A549 (cell line): Measurements from ENCODE around the gene OR5B2.

Experiments
- CBX8 ChIP-seq: fragments of 200-600 bp; sonication (generic); IDR thresholded peaks from 2 replicates; pipeline ENCODE4 v1.6.1; 2016
- CEBPB ChIP-seq, 2 experiments: fragments of >200 bp in 1 of 2; sonication (Bioruptor Twin) in 1 of 2; formaldehyde crosslinking in 1 of 2; IDR thresholded peaks; 2 replicates each; pipeline ENCODE4 v1.6.1; 2012 to 2016
- EHMT2 ChIP-seq: fragments of 200-600 bp; sonication (generic); IDR thresholded peaks from 2 replicates; pipeline ENCODE4 v1.6.1; 2016; ENCODE audit warnings: antibody characterized with exemption, low read depth, mild to moderate bottlenecking, moderate library complexity
- HOXA7 ChIP-seq: fragments of 250-450 bp; sonication (Bioruptor Pico); IDR thresholded peaks from 2 replicates; pipeline ENCODE4 v1.5.0; 2020; ENCODE audit warnings: mild to moderate bottlenecking, moderate library complexity
- JUN ChIP-seq, 2 experiments: fragments of >200 bp; sonication (Bioruptor Twin); formaldehyde crosslinking; IDR thresholded peaks; 2 replicates in 1 of 2; 3 replicates in 1 of 2; pipeline ENCODE4 v1.6.1; 2016 to 2017
- MAZ ChIP-seq: fragments of 150-350 bp; IDR thresholded peaks from 2 replicates; pipeline ENCODE4 v1.6.1; 2014; ENCODE audit warnings: antibody characterized with exemption, low read depth, low read length, borderline replicate concordance
- NPAS2 ChIP-seq: fragments of 250-450 bp; sonication (Bioruptor Pico); IDR thresholded peaks from 2 replicates; pipeline ENCODE4 v1.8.0; 2022; ENCODE audit warnings: mild to moderate bottlenecking, moderate library complexity, borderline replicate concordance
- POLR2A ChIP-seq: IDR thresholded peaks from 2 replicates; pipeline ENCODE4 v1.6.1; 2012; ENCODE audit warnings: mild to moderate bottlenecking, low read length
- RAD21 ChIP-seq, 2 experiments: fragments of >200 bp in 1 of 2; sonication (Bioruptor Twin) in 1 of 2; formaldehyde crosslinking in 1 of 2; IDR thresholded peaks in 1 of 2; conservative IDR thresholded peaks in 1 of 2; 2 replicates in 1 of 2; 3 replicates in 1 of 2; pipeline ENCODE4 v1.6.1; 2012 to 2018; ENCODE audit warnings: inconsistent platforms in 1 of 2
- SREBF2 ChIP-seq: fragments of 450-650 bp; IDR thresholded peaks from 2 replicates; pipeline ENCODE4 v1.6.1; 2014; ENCODE audit warnings: mild to moderate bottlenecking, moderate library complexity
- ZNF302 ChIP-seq: fragments of 250-450 bp; sonication (Bioruptor Pico); IDR thresholded peaks from 2 replicates; pipeline ENCODE4 v1.9.0; 2021; ENCODE audit warnings: inconsistent platforms, mild to moderate bottlenecking, moderate library complexity
- TF ChIP-seq, protein P1 (sequence below): IDR thresholded peaks from 2 replicates; pipeline ENCODE4 v1.6.1; 2012
- TF ChIP-seq, protein P2 (sequence below): fragments of >200 bp; sonication (Bioruptor Twin); formaldehyde crosslinking; IDR thresholded peaks from 3 replicates; pipeline ENCODE4 v1.5.1; 2016
- TF ChIP-seq, protein P3 (sequence below): fragments of 150-350 bp; IDR thresholded peaks from 2 replicates; pipeline ENCODE4 v1.6.1; 2014; ENCODE audit warnings: low read depth, mild to moderate bottlenecking, low read length

DNA sequence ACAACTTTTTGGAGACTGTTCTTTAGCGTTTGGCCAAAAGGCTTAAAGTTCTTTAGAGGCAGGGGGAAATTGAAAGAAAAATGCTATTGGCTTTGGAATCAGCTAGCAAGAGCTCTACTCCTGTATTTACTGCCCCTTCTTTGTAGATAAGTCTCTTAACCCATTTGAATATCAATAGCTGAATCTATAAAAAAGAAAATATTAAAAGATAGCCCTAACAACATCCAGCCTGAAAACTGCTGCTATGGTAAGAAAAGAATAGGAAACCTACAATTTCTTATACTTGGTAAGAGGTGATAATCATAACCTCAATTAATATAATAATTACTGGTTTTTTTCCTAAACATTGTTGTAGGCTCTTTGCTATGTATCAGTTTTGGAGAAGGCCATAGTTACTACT lies 14.2 kb upstream of the OR5B2 start, which contains the start of gene OR5B12:
- TF ChIP-seq, protein P1, sequence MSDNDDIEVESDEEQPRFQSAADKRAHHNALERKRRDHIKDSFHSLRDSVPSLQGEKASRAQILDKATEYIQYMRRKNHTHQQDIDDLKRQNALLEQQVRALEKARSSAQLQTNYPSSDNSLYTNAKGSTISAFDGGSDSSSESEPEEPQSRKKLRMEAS: no peak
- TF ChIP-seq, protein P2, sequence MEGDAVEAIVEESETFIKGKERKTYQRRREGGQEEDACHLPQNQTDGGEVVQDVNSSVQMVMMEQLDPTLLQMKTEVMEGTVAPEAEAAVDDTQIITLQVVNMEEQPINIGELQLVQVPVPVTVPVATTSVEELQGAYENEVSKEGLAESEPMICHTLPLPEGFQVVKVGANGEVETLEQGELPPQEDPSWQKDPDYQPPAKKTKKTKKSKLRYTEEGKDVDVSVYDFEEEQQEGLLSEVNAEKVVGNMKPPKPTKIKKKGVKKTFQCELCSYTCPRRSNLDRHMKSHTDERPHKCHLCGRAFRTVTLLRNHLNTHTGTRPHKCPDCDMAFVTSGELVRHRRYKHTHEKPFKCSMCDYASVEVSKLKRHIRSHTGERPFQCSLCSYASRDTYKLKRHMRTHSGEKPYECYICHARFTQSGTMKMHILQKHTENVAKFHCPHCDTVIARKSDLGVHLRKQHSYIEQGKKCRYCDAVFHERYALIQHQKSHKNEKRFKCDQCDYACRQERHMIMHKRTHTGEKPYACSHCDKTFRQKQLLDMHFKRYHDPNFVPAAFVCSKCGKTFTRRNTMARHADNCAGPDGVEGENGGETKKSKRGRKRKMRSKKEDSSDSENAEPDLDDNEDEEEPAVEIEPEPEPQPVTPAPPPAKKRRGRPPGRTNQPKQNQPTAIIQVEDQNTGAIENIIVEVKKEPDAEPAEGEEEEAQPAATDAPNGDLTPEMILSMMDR: no peak
- TF ChIP-seq EHMT2 (no peak), CBX8 (no peak), RAD21 (conservative IDR thresholded peaks at IDR 0.05 in 1 of 2, IDR thresholded peaks at IDR 0.05 in 1 of 2) (no peak), CEBPB (IDR thresholded peaks at IDR 0.05) (no peak), ZNF302 (CRISPR knock-in tag) (no peak), HOXA7 (CRISPR knock-in tag) (no peak), MAZ (no peak), JUN (IDR thresholded peaks at IDR 0.05) (no peak), POLR2A (no peak), SREBF2 (no peak), NPAS2 (CRISPR knock-in tag) (no peak)
- TF ChIP-seq, protein P3, sequence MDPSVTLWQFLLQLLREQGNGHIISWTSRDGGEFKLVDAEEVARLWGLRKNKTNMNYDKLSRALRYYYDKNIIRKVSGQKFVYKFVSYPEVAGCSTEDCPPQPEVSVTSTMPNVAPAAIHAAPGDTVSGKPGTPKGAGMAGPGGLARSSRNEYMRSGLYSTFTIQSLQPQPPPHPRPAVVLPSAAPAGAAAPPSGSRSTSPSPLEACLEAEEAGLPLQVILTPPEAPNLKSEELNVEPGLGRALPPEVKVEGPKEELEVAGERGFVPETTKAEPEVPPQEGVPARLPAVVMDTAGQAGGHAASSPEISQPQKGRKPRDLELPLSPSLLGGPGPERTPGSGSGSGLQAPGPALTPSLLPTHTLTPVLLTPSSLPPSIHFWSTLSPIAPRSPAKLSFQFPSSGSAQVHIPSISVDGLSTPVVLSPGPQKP: no peak
